OCI-LY3 (cell line): ENCODE results near the gene MROH9.

Experiments used
- H2AFZ ChIP-seq: fragments of 200-600, 300-600 bp; shearing (Covaris generic); 2 replicates; pipeline ENCODE4 v1.6.0; 2014; ENCODE audit warnings: antibody characterized with exemption, low read depth, low read length
- H3K27ac ChIP-seq: fragments of 200-600, 300-600 bp; sonication (generic); 2 replicates; pipeline ENCODE4 v1.5.1; 2014; ENCODE audit warnings: mild to moderate bottlenecking, low read length, moderate library complexity, mixed read lengths
- H3K27me3 ChIP-seq: fragments of 200-600, 300-600 bp; sonication (generic); 2 replicates; pipeline ENCODE4 v1.6.1; 2014; ENCODE audit warnings: low read depth, low read length, mixed read lengths
- H3K36me3 ChIP-seq: fragments of 200-600, 300-600 bp; sonication (generic); replicated peaks from 2 replicates; pipeline ENCODE3; 2014; ENCODE audit warnings: low read depth, low read length, mixed read lengths
- H3K4me1 ChIP-seq: fragments of 300-600, 200-600 bp; sonication (generic); 2 replicates; pipeline ENCODE4 v1.6.1; 2014; ENCODE audit warnings: low read length, mixed read lengths
- H3K4me2 ChIP-seq: fragments of 200-600, 300-600 bp; sonication (generic); 2 replicates; pipeline ENCODE4 v1.6.1; 2014; ENCODE audit warnings: low read length, mixed read lengths
- H3K4me3 ChIP-seq: fragments of 300-600, 200-600 bp; sonication (generic); 2 replicates; pipeline ENCODE4 v1.5.1; 2014; ENCODE audit warnings: antibody characterized with exemption, mild to moderate bottlenecking, low read length, moderate library complexity
- H3K79me2 ChIP-seq: fragments of 300-600, 200-600 bp; shearing (Covaris generic); 2 replicates; pipeline ENCODE4 v1.6.1; 2014; ENCODE audit warnings: mild to moderate bottlenecking, low read length, mixed read lengths
- H3K9ac ChIP-seq: fragments of 300-600, 200-600 bp; shearing (Covaris generic); 2 replicates; pipeline ENCODE4 v1.6.0; 2014; ENCODE audit warnings: mild to moderate bottlenecking, low read length, moderate library complexity
- H3K9me3 ChIP-seq: fragments of 200-600, 300-600 bp; shearing (Covaris generic); 2 replicates; pipeline ENCODE4 v1.6.1; 2014; ENCODE audit warnings: low read length, mixed read lengths; ENCODE audit not compliant: insufficient read depth
- H4K20me1 ChIP-seq: fragments of 200-600, 300-600 bp; sonication (generic); 2 replicates; pipeline ENCODE4 v1.6.1; 2016; ENCODE audit warnings: low read length, mixed read lengths; ENCODE audit not compliant: insufficient read depth
- EZH2phosphoT487 ChIP-seq: fragments of 200-600 bp; shearing (Covaris generic); IDR thresholded peaks from 2 replicates; pipeline ENCODE4 v1.6.1; 2018; ENCODE audit warnings: antibody characterized with exemption, mixed run types, low read depth
- TF ChIP-seq, protein P1 (sequence below): fragments of 200-600, 300-600 bp; sonication (generic); IDR thresholded peaks from 2 replicates; pipeline ENCODE4 v1.5.1; 2014; ENCODE audit warnings: antibody characterized with exemption, low read length, low read depth

MROH9 gene

DNA sequence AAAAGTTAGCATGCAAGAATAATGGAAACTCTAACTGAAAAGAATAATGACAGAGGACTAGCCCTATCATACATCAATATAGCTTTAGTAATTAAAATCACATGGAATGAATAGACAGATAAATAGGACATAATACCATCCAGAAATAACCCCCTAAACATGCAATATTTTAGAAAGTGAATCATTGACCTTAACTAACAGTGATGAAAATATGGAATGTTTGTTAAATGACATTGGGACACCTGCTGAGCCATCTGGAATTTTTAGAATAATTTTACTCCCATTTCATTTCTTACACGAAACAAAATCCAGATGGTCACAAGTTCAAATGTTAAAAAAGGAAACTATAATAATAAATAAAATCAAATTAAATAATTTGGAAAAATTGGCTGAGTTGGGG, 102.3 kb downstream of the MROH9 start:
- TF ChIP-seq, protein P1, sequence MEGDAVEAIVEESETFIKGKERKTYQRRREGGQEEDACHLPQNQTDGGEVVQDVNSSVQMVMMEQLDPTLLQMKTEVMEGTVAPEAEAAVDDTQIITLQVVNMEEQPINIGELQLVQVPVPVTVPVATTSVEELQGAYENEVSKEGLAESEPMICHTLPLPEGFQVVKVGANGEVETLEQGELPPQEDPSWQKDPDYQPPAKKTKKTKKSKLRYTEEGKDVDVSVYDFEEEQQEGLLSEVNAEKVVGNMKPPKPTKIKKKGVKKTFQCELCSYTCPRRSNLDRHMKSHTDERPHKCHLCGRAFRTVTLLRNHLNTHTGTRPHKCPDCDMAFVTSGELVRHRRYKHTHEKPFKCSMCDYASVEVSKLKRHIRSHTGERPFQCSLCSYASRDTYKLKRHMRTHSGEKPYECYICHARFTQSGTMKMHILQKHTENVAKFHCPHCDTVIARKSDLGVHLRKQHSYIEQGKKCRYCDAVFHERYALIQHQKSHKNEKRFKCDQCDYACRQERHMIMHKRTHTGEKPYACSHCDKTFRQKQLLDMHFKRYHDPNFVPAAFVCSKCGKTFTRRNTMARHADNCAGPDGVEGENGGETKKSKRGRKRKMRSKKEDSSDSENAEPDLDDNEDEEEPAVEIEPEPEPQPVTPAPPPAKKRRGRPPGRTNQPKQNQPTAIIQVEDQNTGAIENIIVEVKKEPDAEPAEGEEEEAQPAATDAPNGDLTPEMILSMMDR, result no peak
- TF ChIP-seq EZH2phosphoT487, result no peak
- Histone ChIP-seq H3K27me3 (no peaks in the 10 kb centered on the region), H3K27ac (no peak overlapping the region), H3K79me2 (no peaks in the 10 kb centered on the region), H2AFZ (no peak overlapping the region), H3K9me3 (no peaks in the 10 kb centered on the region), H3K9ac (no peak overlapping the region), H3K4me3 (no peak overlapping the region), H3K4me2 (no peak overlapping the region), H3K4me1 (no peaks in the 10 kb centered on the region), H4K20me1 (no peaks in the 10 kb centered on the region), H3K36me3 (no peaks in the 10 kb centered on the region)

DNA sequence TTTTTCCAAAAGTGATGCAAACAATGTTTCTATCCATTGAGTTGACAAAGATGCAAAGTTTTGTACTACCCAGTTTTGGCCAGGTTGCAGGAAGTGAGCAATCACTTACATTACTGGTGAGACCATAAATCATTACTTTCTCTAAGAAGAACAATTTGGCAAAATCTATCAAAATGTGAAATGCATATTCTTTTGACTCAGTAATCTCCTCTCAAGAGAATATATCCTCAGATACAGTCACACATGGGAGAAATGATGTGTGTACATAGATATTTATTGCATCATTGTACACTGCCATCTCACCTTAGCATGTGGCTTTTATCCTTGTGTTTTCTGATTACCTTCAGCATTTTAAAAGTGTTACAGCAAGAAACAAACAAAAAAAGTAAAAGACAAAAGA, 103.0 kb downstream of the MROH9 start:
- no peak overlapping the region for H3K9ac ChIP-seq
- H3K27me3 ChIP-seq, result no peaks in the 10 kb centered on the region
- TF ChIP-seq EZH2phosphoT487, result no peak
- TF ChIP-seq, protein P1, result no peak
- no peak overlapping the region for H3K4me2 ChIP-seq
- H4K20me1 ChIP-seq, result no peaks in the 10 kb centered on the region
- H3K4me3 ChIP-seq, result no peak overlapping the region
- H3K4me1 ChIP-seq, result no peaks in the 10 kb centered on the region
- no peak overlapping the region for H2AFZ ChIP-seq
- no peaks in the 10 kb centered on the region for H3K36me3 ChIP-seq
- no peaks in the 10 kb centered on the region for H3K9me3 ChIP-seq
- H3K27ac ChIP-seq, result no peak overlapping the region
- H3K79me2 ChIP-seq, result no peaks in the 10 kb centered on the region

DNA sequence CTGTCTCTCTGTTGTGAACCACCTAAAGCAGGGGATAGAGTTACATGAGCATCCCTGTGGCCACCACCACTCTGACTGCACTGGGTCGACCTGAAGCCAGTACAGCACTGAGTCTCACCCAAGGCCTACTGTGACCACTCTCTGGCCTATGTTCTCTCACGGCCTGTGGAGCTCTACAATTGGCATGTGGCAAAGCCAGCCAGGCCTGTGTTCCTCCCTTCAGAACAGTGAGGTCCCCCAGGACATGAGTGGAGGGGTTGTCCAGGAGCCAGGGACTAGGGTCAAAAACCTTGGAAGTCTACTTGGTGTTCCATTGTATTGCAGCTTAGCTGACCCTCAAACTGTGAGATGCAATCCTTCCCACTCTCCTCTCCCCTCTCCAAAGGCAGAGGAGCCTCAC, 112.7 kb downstream of the MROH9 start:
- Histone ChIP-seq H3K27me3 (no peaks in the 10 kb centered on the region), H3K9ac (no peak overlapping the region), H4K20me1 (no peaks in the 10 kb centered on the region), H2AFZ (no peak overlapping the region), H3K36me3 (peaks cover 4% of the 10 kb centered on the region), H3K79me2 (no peaks in the 10 kb centered on the region), H3K4me2 (no peak overlapping the region), H3K27ac (no peak overlapping the region), H3K4me1 (no peaks in the 10 kb centered on the region), H3K9me3 (peaks cover 8% of the 10 kb centered on the region; the same call in 1 of the 2 replicates), H3K4me3 (no peak overlapping the region)
- TF ChIP-seq, protein P1, result no peak
- TF ChIP-seq EZH2phosphoT487, result no peak

DNA sequence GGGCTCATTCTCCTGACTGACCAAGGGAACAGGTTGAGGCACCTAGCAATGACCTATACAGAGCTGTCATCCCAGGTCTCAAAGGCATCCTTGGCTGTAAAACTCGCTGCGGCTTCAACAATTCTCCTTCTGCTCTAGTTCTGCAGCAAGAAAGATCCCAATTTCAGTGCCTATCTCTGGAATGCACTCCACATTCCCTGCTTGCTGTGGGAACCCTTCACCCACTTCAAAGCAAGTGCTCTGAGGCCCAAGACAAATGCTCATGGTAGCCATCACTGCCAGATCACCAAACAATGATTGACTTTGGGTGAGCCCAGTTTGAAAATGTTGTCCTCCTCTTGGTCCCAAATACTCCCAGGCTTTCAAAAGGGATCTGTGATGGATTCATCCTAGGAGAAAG, 117.6 kb downstream of the MROH9 start:
- Histone ChIP-seq H3K9me3 (no peaks in the 10 kb centered on the region), H4K20me1 (no peaks in the 10 kb centered on the region)

More for the DNA sequence above, 117.6 kb downstream of the MROH9 start:
- H2AFZ ChIP-seq, result no peak overlapping the region
- H3K4me1 ChIP-seq, result no peaks in the 10 kb centered on the region
- no peaks in the 10 kb centered on the region for H3K27me3 ChIP-seq
- peaks cover 3% of the 10 kb centered on the region for H3K36me3 ChIP-seq
- H3K4me2 ChIP-seq, result no peak overlapping the region
- H3K79me2 ChIP-seq, result no peaks in the 10 kb centered on the region
- no peak overlapping the region for H3K27ac ChIP-seq
- H3K9ac ChIP-seq, result no peak overlapping the region
- TF ChIP-seq, protein P1, result no peak
- no peak for TF ChIP-seq EZH2phosphoT487
- H3K4me3 ChIP-seq, result no peak overlapping the region
